Panc1 (cell line): Measurements from ENCODE around the gene POU2AF1. TPM values are rescaled to one million over a fixed set of nuclear protein-coding genes. Genes with fewer than 3 reads are reported as not detected.

ENCODE experiments used
- ATAC-seq: fragments of 200-7000 bp; cut with Tn5 transposase; 2 replicates; pipeline ENCODE4 v1.9.1; 2020; ENCODE audit warnings: mild to moderate bottlenecking, moderate library complexity
- BruUV-seq: library from RNA; stranded (reverse); fragments of 400-500 nt; replicated peaks from 2 replicates; lab custom pipeline; 2021; lab: Mats Ljungman, UMichigan
- CTCF ChIA-PET: fragments of 300-600 bp; sonication (Branson Sonifier 250); formaldehyde crosslinking; loops from one replicate; lab custom pipeline; 2022; ENCODE audit warnings: antibody characterized with exemption; lab: Charles Lee
- POLR2A ChIA-PET: fragments of 300-600 bp; sonication (Branson Sonifier 250); formaldehyde crosslinking; loops from one replicate; lab custom pipeline; 2022; ENCODE audit warnings: antibody characterized with exemption; lab: Charles Lee
- DNase-seq: peaks from one replicate; pipeline ENCODE4 v3.0.0-alpha.2; 2010; ENCODE audit warnings: low read depth, low spot score
- H3K27ac ChIP-seq: 2 replicates; pipeline ENCODE4 v1.5.1; 2011; ENCODE audit warnings: mild to moderate bottlenecking, low read length, inconsistent platforms
- H3K27me3 ChIP-seq: fragments of 200-500 bp; sonication (Bioruptor generic); 2 replicates; pipeline ENCODE4 v1.6.0; 2014; ENCODE audit warnings: low read length, inconsistent platforms; ENCODE audit not compliant: control insufficient read depth, insufficient read depth
- H3K36me3 ChIP-seq: fragments of 200-500 bp; sonication (Bioruptor generic); 2 replicates; pipeline ENCODE4 v1.5.1; 2014; ENCODE audit warnings: inconsistent platforms, mild to moderate bottlenecking, low read length, moderate library complexity; ENCODE audit not compliant: control insufficient read depth, insufficient read depth
- H3K4me1 ChIP-seq: 2 replicates; pipeline ENCODE4 v1.5.1; 2011; ENCODE audit warnings: inconsistent platforms, mild to moderate bottlenecking, low read length, moderate library complexity; ENCODE audit not compliant: control insufficient read depth, insufficient read depth
- H3K4me3 ChIP-seq, 2 experiments: 2 replicates each; pipeline ENCODE4 v1.5.1; 2011 to 2012; ENCODE audit warnings: low read depth in 2 of 2, low read length in 2 of 2, mild to moderate bottlenecking in 2 of 2, inconsistent platforms in 1 of 2, moderate library complexity in 1 of 2
- H3K9me3 ChIP-seq: fragments of 200-500 bp; sonication (Bioruptor generic); 2 replicates; pipeline ENCODE4 v1.5.1; 2014; ENCODE audit warnings: low read depth, mild to moderate bottlenecking, inconsistent platforms, low read length, moderate library complexity; ENCODE audit not compliant: control insufficient read depth, insufficient read depth
- CTCF ChIP-seq: fragments of 450-650 bp; IDR thresholded peaks from 2 replicates; pipeline ENCODE4 v1.5.1; 2017; ENCODE audit warnings: mild to moderate bottlenecking
- POLR2AphosphoS5 ChIP-seq: IDR thresholded peaks from 2 replicates; pipeline ENCODE4 v1.6.1; 2012; ENCODE audit warnings: mild to moderate bottlenecking, low read depth, low read length, moderate library complexity
- SIN3A ChIP-seq: IDR thresholded peaks from 2 replicates; pipeline ENCODE4 v1.6.1; 2012; ENCODE audit warnings: low read depth, mild to moderate bottlenecking, low read length, moderate library complexity, borderline replicate concordance; ENCODE audit not compliant: insufficient read depth
- TCF7L2 ChIP-seq: IDR thresholded peaks from 2 replicates; pipeline ENCODE4 v1.6.1; 2011; ENCODE audit warnings: mild to moderate bottlenecking, low read depth, low read length, inconsistent platforms
- in situ Hi-C: cut with HindIII; loops from 2 replicates; pipeline ENCODE4 v1.10.0; 2016; ENCODE audit warnings: low sequenced_read_pairs, low pct_unique_long_range_greater_than_20kb
- intact Hi-C: fragments of 100-400 bp; cut with micrococcal nuclease; formaldehyde crosslinking; loops from one replicate; pipeline ENCODE4 v1.10.0; 2022; ENCODE audit not compliant: unreplicated experiment
- total RNA-seq: library from RNA; stranded (reverse); gene quantifications from one replicate; pipeline ENCODE4 v1.2.1, GENCODE V29; 2021; ENCODE audit not compliant: unreplicated experiment
- TF ChIP-seq, protein P1 (sequence below), 2 experiments: IDR thresholded peaks; 2 replicates each; pipeline ENCODE4 v1.6.1; 2011 to 2012; ENCODE audit warnings: low read depth in 2 of 2, control low read depth in 1 of 2, low read length in 1 of 2, mild to moderate bottlenecking in 1 of 2, moderate library complexity in 1 of 2; ENCODE audit not compliant: insufficient read depth in 1 of 2

The POU2AF1 gene
- total RNA-seq, 1 experiment from 2014 or later = 0.18 TPM

GRCh38 chr11:111312076-111312475 lies 67.0 kb downstream of the POU2AF1 start:
- peaks cover 21% of the 10 kb centered on the region for H3K27me3 ChIP-seq
- H3K4me3 ChIP-seq = no peak overlapping the region
- no peaks in the 10 kb centered on the region for H3K9me3 ChIP-seq
- H3K36me3 ChIP-seq = no peaks in the 10 kb centered on the region
- DNase-seq (no peak), ATAC-seq (no peak)
- no peak overlapping the region for H3K27ac ChIP-seq
- in situ Hi-C loops (no loop called here), intact Hi-C loops (no loop called here)
- ChIA-PET CTCF (no interaction called here), POLR2A (interaction anchor here (0.6 kb wide), 1 partner anchor 558 kb away, joined by 5 read pairs; no protein-coding TSS in a partner anchor)
- no peak for TF ChIP-seq TCF7L2
- TF ChIP-seq, protein P1, sequence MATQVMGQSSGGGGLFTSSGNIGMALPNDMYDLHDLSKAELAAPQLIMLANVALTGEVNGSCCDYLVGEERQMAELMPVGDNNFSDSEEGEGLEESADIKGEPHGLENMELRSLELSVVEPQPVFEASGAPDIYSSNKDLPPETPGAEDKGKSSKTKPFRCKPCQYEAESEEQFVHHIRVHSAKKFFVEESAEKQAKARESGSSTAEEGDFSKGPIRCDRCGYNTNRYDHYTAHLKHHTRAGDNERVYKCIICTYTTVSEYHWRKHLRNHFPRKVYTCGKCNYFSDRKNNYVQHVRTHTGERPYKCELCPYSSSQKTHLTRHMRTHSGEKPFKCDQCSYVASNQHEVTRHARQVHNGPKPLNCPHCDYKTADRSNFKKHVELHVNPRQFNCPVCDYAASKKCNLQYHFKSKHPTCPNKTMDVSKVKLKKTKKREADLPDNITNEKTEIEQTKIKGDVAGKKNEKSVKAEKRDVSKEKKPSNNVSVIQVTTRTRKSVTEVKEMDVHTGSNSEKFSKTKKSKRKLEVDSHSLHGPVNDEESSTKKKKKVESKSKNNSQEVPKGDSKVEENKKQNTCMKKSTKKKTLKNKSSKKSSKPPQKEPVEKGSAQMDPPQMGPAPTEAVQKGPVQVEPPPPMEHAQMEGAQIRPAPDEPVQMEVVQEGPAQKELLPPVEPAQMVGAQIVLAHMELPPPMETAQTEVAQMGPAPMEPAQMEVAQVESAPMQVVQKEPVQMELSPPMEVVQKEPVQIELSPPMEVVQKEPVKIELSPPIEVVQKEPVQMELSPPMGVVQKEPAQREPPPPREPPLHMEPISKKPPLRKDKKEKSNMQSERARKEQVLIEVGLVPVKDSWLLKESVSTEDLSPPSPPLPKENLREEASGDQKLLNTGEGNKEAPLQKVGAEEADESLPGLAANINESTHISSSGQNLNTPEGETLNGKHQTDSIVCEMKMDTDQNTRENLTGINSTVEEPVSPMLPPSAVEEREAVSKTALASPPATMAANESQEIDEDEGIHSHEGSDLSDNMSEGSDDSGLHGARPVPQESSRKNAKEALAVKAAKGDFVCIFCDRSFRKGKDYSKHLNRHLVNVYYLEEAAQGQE (IDR thresholded peaks at IDR 0.05; ENCODE audit: insufficient read depth in 1 of 2, low read depth in 2 of 2, low read length in 1 of 2) = no peak
- no peak for TF ChIP-seq POLR2AphosphoS5
- no peak for TF ChIP-seq CTCF
- no peak for TF ChIP-seq SIN3A
- BruUV-seq = no TSS peak
- no peaks in the 10 kb centered on the region for H3K4me1 ChIP-seq

GRCh38 chr11:111310723-111311122 lies 68.4 kb downstream of the POU2AF1 start:
- TF ChIP-seq SIN3A = no peak
- TF ChIP-seq POLR2AphosphoS5 = no peak
- TF ChIP-seq CTCF = no peak
- TF ChIP-seq TCF7L2 = no peak
- TF ChIP-seq, protein P1 (IDR thresholded peaks at IDR 0.05; ENCODE audit: insufficient read depth in 1 of 2, low read depth in 2 of 2, low read length in 1 of 2) = no peak
- no peak overlapping the region for H3K4me3 ChIP-seq
- no peak for ATAC-seq
- in situ Hi-C loops (no loop called here), intact Hi-C loops (no loop called here)
- no TSS peak for BruUV-seq
- H3K27ac ChIP-seq = no peak overlapping the region
- H3K36me3 ChIP-seq = no peaks in the 10 kb centered on the region
- no peaks in the 10 kb centered on the region for H3K4me1 ChIP-seq
- no peak for DNase-seq
- no peaks in the 10 kb centered on the region for H3K9me3 ChIP-seq
- peaks cover 34% of the 10 kb centered on the region for H3K27me3 ChIP-seq
- ChIA-PET CTCF (no interaction called here), POLR2A (no interaction called here)
